CD4-positive, alpha-beta T cell treated with Interleukin-15 for 1 hour (primary cell): ENCODE results near the gene SLC8A2.
"Not testable (repeated sequence)": the region's sequence is repeated elsewhere in the genome, so short reads cannot be mapped to it uniquely, and the experiment has no call there.

ENCODE experiments used
- DNase-seq: peaks from one replicate; pipeline ENCODE4 v3.0.0-alpha.2; 2020

Gene SLC8A2

DNA sequence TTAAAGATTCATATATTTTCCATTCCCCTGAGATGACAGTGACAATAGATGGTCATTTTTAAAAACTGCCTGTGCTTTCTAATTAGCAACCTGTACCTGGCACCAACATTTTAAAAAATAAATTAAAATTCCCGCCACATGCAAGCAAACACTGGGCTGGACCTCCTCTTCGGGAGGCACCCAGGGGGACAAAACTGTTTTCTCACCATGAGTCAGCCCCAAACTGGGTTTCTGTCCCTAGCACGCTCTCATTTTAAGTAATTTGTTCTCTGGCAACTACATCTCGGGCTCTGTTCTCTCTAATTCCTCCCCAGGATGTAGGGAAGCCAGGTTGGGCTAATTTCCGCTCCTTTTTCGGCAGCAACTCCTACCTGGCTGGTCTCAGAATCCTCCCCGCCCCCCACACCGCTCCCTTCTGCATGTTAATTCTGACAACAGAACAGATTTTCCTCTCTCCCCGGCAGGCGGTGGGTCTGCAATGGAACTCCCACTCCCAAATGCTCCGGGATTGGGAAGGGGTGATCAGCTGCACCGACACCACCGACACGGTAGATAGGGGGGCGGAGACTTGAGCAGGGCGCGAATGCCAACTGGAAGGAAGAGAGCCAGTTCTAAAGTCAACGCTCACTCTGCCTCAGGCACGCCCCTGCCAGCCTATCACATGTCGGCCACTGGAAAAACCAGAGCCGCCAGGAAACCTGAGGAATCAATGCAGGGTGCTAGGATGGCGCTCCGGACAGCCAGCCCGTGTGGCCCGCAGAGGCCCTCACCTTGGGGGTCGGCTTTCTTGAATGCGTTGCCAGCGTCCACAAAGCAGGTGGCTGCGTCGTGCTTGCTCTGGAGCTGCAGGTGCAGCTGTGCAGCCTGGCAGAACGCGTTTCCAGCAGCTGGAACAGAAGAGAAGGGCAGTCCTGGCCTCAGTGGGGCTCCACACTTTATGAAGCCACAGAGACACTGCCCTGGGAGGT lies 28.5 kb upstream of the SLC8A2 start:
- no peak for DNase-seq

DNA sequence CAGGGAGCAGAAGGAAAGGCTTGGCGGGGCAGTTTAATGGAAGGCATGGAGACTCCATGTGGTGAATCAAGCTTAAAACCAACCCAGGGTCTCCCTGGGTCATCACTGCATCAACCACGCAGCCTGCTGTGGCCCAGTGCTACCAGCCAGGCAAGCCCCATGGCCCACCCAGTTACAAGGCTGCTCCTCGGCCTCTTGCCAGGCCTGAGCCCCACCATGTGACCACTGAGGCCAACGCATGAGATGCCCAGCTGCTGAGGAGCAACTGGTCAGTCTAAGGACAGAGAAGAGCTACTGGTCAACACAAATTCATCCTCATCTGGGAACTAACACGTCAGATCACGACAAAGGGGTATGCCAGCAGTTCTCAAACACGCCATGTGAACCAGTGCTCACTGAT lies 27.7 kb upstream of the SLC8A2 start:
- no peak for DNase-seq

DNA sequence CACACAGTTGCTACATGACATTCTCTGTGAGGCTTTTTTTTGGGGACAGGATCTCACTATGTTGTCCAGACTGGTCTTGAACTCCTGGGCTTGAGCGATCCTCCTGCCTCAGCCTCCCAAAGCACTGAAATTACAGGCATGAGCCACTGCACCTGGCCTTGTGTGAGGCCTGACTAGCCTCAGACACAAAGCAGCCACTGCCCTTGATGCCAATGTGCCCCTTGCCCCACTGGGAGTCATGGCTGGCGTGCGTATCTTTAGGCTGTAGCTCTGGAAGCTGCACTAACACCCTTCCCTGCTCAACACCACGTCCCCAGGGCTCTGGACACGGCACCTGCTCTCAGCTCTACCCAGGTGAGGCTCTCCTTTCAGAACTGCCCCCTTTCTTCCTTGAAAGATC lies 26.9 kb upstream of the SLC8A2 start:
- no peak for DNase-seq

DNA sequence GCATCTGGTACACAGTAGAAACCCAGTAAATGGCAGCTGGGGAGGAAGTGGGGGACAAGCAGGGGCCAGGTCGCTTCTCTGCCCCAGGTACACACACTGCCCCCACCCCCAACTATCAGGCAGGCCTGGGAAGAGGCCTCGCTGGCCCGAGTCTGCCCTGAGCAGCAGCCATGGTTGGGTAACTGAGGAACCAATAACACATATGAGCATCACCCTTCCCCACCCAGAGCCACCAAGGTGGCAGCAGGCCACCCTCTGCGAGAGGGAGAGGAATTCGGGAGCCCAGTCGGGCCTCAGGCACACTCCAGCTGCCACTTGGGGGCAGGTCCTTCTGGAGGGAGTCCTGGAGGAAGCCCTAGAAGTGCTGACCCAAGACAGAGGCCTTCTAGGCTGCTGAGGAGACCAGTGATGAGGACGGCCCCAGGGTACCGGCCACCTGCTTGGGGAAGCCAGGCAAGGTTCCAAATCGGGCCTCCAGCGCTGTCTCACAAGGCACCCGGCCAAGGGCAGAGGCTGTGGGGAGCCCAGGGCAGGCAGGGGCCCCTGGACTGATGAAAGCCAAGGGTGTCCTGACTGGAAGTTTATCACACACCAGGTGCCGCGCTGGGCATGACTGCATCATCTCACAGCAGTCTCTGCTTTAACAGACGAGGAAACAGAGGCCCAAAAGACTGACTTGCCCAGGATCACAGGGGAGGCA lies 26.3 kb upstream of the SLC8A2 start:
- no peak for DNase-seq

- no peak for DNase-seq
These were observed 25.5 kb upstream of the SLC8A2 start for GRCh38 chr19:47497050-47497766.

GRCh38 chr19:47495478-47496372 lies 24.0 kb upstream of the SLC8A2 start:
- no peak for DNase-seq

DNA sequence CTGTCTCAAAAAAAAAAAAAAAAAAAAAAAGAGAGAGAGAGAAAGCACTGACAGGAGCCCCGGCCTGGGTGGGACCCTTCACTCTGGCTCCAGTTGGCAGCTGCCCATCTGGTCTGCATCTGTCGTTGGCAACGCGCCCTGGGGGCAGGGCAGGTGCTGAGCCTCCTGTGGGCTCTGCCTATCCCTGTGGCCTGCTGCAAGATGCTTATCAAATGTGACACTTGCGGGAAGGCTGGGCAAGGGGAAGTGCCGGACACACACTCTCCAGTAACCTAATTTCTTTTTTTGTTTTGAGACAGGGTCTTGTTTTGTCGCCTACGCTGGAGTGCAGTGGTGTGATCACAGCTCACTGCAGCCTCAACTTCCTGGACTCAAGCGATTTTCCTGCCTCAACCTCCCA lies 23.0 kb upstream of the SLC8A2 start:
- DNase-seq = no peak

GRCh38 chr19:47494211-47494547 lies 22.5 kb upstream of the SLC8A2 start:
- no peak for DNase-seq

DNA sequence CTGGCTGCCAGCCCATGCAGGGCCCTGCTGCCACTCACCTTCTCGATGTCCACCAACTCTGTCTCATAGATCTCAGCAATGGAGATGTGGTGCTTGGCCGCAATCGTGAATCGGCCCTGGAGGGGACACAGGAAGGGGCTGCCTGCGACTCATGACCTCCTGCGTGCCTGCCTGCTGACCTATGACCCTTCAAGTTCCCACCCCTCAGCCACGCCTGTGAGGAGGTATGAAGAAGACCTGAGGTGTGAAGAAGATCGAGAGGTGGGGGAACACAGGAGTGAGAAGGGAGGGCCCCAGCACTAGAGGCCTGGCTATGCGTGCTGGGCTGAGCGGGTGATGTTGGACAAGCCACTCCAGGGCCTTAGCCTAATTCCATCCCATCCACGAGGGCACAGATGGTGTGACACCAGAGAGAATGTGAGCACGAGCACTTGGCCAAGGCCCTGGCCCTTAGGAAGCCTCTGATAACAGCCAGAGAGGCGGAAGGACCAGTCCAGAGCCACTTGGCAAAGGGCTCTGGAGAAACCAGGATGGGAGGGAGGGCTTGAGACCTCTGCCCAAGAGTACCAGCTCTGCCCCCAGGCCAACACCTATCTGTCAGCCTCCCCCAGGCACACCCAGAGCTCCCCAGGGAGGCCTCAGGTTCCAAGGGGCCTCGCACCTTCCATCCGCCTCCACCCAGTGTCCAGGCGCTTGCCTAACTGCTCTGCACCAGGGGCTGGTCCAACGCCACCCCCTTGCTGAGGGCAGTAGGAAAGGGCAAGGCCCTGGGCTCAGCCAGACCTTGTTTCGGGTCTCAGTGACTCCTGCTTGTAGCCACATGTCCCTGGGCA lies 21.9 kb upstream of the SLC8A2 start:
- DNase-seq = no peak

GRCh38 chr19:47492571-47493377 lies 21.1 kb upstream of the SLC8A2 start:
- no peak for DNase-seq

- no peak for DNase-seq
These were observed 20.4 kb upstream of the SLC8A2 start for GRCh38 chr19:47492137-47492533.

- DNase-seq = no peak
These were observed 19.9 kb upstream of the SLC8A2 start for GRCh38 chr19:47491358-47492136.

- no peak for DNase-seq
These were observed 19.2 kb upstream of the SLC8A2 start for GRCh38 chr19:47490847-47491246.

DNA sequence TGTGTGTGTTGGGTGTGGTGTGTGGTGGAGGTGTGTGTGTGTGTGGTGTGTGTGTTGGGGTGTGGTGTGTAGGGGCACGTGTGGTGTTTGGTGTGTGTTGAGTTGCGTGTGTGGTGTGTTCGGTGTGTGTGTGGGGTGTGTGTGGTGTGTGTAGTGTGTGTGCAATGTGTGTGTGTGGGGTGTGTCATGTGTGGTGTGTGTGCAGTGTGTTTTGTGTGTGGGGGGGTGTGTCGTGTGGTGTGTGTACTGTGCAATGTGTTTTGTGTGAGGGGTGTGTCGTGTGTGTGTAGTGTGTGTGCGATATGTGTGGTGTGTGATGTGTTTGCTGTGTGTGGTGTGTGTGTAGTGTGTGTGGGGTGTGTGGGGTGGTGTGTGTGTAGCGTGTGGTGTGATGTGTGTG lies 18.3 kb upstream of the SLC8A2 start:
- no peak for DNase-seq

DNA sequence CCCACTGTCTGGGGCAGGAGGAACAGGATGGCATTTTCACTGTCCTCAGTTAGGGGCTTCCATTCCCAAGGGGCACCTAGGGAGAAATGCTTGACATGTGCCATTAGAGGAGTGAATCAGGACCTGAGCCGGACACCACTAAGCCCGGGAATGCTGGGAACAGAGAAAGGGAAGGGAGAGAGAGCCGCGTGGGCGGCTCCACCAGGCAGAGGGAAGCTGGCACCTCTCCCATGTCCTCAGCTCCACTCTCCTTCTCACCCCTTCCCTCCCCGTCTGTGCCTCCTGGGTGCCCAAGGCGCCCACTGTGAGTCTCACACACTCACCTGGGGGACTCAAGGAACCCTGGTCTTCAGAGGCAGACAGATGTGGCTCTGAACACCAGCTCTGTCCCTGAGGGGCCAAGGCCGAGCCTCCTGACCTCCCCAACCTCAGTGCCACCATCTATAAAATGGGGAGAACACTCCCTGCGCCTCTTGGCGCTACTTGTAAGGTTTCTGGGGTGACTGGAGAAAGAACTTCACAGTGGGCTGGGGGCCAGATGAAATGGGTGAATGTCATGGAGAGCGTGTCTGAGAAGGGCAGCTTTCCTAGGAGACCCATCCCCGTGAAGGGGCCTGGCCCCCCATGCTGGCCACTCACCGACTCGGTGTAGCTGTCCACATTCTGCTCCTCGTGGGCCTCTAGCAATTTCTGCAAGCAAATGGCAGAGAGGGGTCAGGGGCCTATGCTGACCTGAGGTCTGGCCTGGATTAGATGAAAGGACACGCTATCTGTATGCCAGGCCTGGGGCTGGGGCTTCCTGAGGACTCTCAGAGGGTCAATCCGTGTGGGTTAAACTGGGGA lies 17.6 kb upstream of the SLC8A2 start:
- DNase-seq = no peak

GRCh38 chr19:47487551-47488515 lies 16.1 kb upstream of the SLC8A2 start:
- DNase-seq = no peak

- no peak for DNase-seq
These were observed 15.2 kb upstream of the SLC8A2 start for GRCh38 chr19:47486900-47487299.

DNA sequence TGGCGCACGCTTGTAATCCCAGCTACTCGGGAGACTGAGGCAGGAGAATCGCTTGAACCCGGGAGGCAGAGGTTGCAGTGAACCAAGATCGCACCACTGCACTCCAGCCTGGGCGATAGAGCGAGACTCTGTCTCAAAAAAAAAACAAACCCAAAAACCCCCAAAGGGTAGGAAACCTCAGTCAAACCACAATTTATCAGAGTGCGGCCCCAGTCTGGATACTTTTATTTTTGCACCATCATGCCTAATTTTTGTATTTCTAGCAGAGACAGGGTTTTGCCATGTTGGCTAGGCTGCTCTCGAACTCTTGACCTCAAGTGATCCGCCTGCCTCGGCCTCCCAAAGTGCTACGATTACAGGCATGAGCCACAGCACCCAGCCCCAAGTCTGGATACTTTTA lies 14.5 kb upstream of the SLC8A2 start:
- not testable (repeated sequence) for DNase-seq
